AG10803 (cell line): ENCODE measurements around the gene ANKRD12.
"Not testable (repeated sequence)": the region's sequence is repeated elsewhere in the genome, so short reads cannot be mapped to it uniquely, and the experiment has no call there.

Experiments
- DNase-seq: peaks from one replicate; pipeline ENCODE4 v3.0.0; 2010; ENCODE audit warnings: low read depth
- H3K4me3 ChIP-seq: 2 replicates; pipeline ENCODE4 v1.5.1; 2011; ENCODE audit warnings: mild to moderate bottlenecking, low read length, control low read depth
- TF ChIP-seq, protein P1 (sequence below): conservative IDR thresholded peaks from 2 replicates; pipeline ENCODE4 v1.5.1; 2011; ENCODE audit warnings: mild to moderate bottlenecking, low read length, control low read depth, inconsistent platforms

The ANKRD12 gene

GRCh38 chr18:9136315-9137155 lies at the start of gene ANKRD12:
TSS of gene ANKRD12 (plus strand) at chr18:9136781. CDS start at chr18:9182433, 45,652 bp downstream.
- peak; percentile 99 for DNase-seq
- TF ChIP-seq, protein P1, sequence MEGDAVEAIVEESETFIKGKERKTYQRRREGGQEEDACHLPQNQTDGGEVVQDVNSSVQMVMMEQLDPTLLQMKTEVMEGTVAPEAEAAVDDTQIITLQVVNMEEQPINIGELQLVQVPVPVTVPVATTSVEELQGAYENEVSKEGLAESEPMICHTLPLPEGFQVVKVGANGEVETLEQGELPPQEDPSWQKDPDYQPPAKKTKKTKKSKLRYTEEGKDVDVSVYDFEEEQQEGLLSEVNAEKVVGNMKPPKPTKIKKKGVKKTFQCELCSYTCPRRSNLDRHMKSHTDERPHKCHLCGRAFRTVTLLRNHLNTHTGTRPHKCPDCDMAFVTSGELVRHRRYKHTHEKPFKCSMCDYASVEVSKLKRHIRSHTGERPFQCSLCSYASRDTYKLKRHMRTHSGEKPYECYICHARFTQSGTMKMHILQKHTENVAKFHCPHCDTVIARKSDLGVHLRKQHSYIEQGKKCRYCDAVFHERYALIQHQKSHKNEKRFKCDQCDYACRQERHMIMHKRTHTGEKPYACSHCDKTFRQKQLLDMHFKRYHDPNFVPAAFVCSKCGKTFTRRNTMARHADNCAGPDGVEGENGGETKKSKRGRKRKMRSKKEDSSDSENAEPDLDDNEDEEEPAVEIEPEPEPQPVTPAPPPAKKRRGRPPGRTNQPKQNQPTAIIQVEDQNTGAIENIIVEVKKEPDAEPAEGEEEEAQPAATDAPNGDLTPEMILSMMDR = no peak
- H3K4me3 ChIP-seq = peak within 1 kb of the TSS; percentile 91

- TF ChIP-seq, protein P1 = no peak
- no peak overlapping the region for H3K4me3 ChIP-seq
- DNase-seq = no peak
Measured at GRCh38 chr18:9087144-9087543, 49.4 kb upstream of the ANKRD12 start.

- TF ChIP-seq, protein P1 = no peak
- DNase-seq = no peak
- H3K4me3 ChIP-seq = no peak overlapping the region
Measured at GRCh38 chr18:9088252-9088651, 48.3 kb upstream of the ANKRD12 start.

GRCh38 chr18:9088727-9089126 lies 47.9 kb upstream of the ANKRD12 start:
- DNase-seq, H3K4me3 ChIP-seq: not testable (repeated sequence)

- TF ChIP-seq, protein P1 = no peak
- no peak for DNase-seq
Measured at GRCh38 chr18:9090578-9090977, 46.0 kb upstream of the ANKRD12 start.

DNA sequence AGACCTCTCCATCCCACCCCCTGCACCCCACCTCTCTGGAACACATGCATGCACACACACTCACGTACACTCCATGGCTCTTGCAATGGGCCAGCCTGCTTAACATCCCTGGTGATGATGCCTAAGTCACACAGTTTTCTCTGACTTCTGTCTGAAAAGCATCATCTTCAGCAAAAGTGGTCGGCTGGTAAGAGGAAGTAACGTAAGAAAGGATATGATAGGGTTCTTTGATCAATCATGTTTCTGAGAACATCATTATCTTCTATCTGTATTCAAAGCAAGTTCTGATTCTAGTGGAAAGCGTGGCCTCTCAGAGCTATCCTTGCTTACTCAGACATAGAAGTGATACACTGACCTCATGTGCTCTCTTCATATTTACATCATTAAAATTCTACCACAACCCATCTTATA lies 45.5 kb upstream of the ANKRD12 start:
- TF ChIP-seq, protein P1 = no peak
- no peak overlapping the region for H3K4me3 ChIP-seq
- no peak for DNase-seq

More at GRCh38 chr18:9090578-9090977, 46.0 kb upstream of the ANKRD12 start:
- H3K4me3 ChIP-seq = no peak overlapping the region

- TF ChIP-seq, protein P1 = no peak
- no peak overlapping the region for H3K4me3 ChIP-seq
- DNase-seq = no peak
Measured at GRCh38 chr18:9092665-9093064, 43.9 kb upstream of the ANKRD12 start.

- not testable (repeated sequence) for DNase-seq, H3K4me3 ChIP-seq
Measured at GRCh38 chr18:9093109-9093508, 43.5 kb upstream of the ANKRD12 start.
